ENCODE data around the gene RSPRY1.
"Not testable (repeated sequence)": the region's sequence is repeated elsewhere in the genome, so short reads cannot be mapped to it uniquely, and the experiment has no call there.

RSPRY1 gene

DNA sequence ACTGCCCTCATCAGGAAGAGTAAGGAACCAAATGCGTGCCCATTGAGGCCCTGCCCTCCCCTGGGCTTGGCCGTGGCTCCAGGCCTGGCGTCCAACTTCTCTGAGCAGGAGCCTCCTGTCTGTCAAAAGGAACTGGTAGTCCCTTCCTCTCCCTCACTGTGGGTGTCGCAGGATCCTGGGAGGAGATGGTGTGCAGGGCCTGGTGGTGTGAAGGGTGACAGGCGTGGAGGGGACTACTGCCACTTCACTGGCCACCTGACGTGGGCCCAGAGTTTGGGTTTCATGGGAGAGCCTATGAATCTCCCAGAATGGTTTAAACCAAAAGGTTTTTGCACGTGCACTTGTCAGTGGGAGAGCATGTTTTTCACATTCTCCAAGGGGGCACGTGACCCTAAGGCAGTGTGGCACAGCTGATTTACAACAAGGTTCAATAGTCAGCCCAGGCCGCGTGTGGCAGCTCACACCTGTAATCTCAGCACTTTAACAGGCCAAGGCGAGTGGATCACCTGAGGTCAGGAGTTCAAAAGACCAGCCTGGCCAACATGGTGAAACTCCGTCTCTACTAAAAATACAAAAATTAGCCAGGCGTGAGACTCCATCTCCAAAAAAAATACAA lies 71.4 kb downstream of the RSPRY1 start:
- no peak for DNase-seq

DNA sequence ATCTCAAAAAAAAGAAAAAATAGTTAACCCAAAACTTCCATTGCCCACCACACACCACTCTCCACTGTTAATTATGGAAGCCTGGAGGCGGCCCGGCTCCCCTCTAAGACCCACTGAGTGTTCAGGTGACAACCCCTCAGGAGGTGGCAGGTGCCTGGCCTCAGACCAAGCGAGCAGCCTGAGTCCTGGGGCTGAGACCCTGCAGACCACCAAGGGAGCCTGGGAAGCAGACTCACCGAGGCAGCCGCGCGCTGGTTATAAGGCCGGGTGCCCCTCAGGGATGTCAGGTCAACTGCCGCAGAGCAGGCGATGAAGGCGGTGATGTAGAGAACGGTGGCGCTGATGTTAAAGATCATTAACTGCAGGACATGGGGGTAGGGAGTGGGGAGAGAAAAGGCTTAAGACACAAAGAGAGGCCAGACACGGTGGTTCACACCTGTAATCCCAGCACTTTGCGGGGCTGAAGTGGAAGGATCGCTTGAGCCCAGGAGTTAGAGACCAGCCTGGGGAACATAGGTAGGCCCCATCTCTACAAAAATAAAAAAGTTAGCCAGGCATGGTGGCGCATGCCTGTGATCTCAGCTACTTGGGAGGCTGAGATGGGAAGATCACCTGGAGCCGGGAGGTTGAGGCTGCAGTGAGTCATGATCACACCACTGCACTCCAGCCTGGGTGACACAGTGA lies 72.2 kb downstream of the RSPRY1 start:
- DNase-seq: no peak

DNA sequence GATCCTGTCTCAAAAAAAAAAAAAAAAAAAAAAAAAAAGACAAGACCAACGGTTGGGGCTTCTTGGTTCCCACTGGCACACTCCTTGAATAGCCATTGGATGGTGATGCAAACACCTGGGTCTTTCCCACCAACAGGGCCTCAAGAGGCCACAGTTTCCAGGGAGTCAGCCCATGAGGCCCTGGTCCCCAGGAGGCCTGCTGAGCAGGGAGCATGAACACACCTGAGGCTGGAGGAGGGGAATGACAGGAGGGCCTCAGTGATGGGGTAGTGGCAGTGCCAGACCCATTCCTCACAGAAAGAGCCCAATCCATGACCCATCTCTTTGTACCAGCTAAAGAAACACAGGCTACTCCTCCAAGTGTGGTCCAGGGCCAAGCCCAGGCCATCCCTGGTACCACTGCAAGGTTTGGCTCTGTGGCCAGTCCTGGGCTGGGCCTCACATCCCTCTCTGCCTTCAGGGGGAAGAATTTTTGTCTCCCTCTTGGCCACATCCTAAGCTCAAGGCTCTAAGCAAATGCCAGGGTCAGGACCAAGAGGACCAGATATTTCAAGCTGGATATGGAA lies 72.9 kb downstream of the RSPRY1 start:
- DNase-seq: no peak

DNA sequence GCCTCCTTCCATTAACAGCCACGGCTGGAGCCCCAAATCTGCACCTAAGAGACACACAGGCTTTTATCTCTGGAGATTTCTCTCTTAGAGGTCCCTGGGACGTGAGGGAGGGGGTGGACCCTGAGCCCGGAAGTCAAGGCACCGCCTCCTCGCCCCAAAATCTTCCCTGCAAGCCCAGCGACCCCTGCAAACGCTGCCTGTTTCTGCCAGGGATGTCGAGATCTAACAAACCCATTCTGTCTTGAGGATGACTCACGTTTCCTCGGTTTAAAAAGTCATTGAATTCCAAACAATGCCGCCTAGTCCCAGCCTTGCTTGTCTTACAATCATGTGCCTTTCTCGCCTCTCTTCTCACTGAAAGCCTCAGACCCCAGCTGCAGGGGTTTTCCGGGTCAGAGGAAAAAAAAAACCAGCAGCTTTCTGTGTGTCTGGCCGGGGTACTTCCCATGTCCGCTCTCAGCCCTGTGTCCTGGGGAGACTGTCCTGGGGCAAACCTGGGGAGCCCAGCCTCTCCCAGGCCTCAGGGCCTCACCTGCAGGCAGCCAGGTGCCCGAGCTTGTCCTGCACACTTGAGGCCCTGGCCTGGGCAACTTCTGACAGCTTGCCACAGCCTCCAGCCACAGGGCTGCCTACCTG lies 74.3 kb downstream of the RSPRY1 start:
- peak; percentile 10 for DNase-seq

DNA sequence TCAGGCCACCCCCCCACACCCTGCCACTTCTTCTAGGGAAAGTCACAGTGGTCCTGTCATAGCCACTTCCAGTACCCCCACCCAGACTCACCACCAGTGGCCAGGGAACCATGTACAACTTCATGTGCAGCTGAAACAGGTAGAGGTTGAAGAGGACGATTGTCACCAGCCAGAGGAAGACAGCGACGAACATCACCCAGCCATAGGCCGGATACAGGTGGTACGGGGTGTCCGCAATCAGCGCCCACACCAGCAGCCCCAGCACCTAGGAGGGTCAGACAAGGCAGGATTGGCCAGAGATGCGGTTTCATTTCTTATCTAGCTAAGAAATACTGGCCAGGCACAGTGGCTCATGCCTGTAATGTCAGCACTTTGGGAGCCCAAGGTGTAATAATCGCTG lies 75.7 kb downstream of the RSPRY1 start:
- no peak for DNase-seq

DNA sequence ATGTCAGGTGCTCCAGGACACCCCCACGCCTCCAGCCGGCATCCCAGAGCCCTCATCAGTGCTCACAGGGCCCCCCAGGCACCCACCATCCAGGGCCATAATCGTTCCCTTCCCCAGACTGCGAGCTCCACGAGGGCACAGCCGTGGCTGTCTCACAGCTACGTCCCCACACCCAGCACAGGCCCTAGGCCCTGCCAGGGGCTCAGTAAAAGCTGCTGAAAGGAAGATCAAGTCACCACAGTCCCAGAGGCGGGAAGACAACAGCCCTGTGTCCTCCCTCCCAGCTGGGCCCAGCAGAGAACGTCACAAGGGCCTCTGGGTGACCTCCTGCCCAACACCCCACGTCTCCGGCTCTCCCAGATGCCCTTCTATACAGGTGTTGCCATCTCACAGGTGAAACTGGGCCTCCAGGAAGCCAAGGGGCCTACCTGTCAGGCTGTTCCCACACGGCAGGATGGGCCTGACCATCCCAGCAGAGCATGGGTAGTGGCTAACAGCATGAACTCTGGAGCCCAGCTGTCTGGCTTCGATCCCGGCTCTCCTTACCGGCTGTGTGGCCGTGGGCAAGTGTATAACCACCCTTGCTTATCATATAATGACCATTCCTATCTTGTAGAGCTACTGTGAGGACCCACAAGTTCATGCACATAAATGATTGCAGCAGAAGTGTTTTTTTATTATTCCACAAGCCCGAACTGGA lies 76.9 kb downstream of the RSPRY1 start:
- no peak for DNase-seq

DNA sequence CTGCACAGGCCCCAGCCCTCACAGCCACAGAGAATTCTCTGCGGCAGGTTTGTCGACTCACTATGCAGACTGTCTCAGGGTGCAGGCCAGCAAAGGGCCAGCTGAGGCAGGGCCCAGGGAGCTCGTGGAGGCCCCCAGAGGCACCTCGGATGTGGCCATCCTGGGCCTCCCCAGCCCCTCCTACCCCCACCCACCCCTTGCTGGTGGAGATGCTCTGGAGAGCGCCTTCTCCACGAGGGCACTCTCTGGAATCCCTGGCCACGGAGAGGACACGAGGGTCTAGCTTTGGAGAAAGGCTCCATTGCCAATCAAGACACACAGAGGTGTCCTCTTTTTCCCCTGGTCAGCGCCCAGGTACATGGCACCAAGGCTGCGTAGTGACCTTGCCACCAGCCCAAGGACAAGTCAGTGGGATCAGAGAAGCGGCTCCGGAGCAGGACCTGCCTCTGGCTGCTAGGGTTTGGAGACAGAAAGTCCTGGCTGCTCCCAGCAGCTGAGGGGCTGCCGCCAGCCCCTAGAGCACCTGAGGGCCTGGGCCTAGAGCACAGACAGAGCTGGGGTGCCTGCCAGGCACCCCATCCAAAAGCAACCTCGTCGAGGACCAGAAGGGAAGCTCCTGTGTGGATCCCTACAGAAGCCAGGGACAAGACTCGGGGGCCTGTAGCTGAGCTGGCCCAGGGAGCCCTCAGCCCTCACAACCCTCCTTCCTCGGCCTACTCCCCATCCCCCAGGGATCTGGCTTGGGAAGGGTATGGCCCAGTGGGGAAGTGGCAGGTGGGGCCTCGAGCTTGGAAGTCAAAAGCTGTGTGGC lies 77.6 kb downstream of the RSPRY1 start:
- no peak for DNase-seq

DNA sequence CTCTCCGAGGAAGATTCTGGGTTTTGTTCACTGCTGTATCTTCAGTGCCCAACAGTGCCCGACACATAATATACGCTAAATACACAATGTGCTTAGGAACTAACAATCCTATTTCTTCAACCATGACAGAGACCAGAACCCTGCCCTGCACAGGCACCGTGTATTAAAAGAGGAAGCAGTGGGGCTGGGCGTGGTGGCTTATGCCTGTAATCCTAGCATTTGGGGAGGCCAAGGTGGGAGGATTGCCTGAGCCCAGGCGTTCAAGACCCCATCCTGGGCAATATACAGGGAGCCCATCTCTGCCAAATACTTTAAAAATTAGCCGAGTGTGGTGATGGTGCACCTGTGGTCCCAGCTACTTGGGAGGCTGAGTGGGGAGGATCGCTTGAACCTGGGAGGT lies 78.3 kb downstream of the RSPRY1 start:
- no peak for DNase-seq

DNA sequence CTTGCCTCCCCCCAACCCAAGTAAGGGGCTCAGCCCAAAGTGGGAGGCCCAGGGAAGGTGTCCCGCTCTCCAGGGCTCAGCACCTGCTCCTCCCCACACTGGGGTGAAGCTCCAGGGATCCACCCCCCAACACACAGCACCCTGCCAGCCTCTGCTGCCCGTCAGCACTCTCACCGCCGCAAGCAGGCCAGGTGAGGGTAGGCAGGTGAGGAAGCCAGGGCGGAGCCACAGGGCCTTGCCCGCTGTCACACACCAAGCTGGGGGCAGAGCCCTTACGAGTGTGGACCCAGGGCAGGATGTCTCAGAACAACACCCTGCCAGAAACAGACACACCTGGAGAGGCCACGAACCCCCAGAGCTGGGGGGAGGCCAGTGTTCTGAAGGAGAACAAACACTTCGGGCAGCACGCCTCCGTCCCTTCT lies 78.8 kb downstream of the RSPRY1 start:
- DNase-seq: no peak

DNA sequence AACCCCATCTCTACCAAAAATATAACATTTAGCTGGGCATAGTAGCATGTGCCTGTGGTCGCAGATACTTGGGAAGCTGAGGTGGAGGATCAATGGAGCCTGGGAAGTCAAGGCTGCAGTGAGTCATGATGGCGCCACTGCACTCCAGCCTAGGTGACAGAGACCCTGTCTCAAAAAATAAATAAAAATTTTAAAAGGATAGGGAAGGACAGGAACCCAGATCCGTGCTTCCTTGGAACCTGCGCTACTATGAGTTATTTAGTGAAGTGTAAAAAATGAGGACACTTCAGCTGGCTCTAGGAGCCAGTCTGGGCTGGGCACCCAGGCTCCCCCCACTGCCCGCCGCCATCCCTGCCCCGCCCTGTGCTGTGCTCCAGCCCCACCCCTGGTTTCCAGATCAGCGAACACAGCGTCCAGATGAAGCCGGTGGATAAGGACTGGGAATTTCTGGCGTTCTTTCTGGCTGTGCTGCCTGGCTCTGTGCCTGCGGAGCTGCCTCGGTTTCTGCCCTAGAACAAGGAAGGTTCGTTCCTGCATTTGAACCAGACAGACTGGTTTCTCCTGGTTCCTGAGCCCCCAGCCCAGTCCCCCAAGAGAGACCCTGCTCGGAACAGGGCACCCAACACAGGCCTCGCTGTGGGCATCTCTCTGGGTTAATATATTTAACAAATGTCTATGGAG lies 79.9 kb downstream of the RSPRY1 start:
- no peak for DNase-seq

DNA sequence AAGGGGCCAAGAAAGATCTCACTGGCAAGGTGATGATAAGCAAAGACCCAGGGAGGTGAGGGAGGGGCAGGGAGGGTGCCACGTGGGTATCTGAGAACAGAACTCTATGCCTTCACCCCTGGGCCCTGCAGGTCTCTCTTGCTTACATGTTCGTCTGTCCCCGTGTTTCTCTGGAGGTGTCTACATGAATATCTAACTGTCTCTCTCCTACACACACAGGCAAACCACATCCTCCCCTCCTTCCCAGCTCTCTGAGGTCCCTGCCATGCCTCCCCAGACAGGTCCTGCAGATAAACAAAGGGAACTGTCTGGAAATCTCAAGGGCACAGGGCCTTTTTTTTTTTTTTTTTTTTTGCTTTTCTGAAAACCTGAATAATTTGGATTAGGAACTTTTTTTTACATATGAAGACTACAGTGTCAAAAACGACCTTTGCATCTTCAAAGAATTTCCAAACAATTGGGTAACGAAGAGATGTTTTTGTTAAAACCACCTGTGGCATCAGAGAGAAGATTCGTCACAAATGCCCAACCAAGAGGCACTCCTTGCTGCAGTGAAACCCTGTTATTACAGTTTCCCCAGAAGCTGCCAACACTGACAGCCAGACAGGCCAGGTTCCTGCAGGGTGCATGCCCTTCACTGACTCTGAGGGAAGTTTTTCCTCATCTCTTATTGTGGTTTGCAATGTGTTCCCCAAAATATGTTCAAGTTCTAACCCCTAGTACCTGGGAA lies 80.6 kb downstream of the RSPRY1 start:
- DNase-seq: peak; percentile 23

DNA sequence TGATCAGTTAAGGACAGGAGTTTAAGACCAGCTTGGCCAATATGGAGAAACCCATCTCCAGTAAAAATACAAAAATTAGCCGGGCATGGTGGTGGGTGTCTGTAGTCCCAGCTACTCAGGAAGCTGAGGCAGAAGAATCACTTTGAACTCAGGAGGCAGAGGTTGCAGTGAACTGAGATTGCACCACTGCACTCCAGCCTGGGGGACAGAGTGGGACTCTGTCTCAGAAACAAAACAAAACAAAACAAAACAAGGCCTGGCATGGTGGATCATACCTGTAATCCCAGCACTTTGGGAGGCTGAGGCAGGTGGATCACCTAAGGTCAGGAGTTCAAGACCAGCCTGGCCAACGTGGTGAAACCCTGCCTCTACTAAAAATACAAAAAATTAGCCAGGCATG lies 81.2 kb downstream of the RSPRY1 start:
- not testable (repeated sequence) for DNase-seq

DNA sequence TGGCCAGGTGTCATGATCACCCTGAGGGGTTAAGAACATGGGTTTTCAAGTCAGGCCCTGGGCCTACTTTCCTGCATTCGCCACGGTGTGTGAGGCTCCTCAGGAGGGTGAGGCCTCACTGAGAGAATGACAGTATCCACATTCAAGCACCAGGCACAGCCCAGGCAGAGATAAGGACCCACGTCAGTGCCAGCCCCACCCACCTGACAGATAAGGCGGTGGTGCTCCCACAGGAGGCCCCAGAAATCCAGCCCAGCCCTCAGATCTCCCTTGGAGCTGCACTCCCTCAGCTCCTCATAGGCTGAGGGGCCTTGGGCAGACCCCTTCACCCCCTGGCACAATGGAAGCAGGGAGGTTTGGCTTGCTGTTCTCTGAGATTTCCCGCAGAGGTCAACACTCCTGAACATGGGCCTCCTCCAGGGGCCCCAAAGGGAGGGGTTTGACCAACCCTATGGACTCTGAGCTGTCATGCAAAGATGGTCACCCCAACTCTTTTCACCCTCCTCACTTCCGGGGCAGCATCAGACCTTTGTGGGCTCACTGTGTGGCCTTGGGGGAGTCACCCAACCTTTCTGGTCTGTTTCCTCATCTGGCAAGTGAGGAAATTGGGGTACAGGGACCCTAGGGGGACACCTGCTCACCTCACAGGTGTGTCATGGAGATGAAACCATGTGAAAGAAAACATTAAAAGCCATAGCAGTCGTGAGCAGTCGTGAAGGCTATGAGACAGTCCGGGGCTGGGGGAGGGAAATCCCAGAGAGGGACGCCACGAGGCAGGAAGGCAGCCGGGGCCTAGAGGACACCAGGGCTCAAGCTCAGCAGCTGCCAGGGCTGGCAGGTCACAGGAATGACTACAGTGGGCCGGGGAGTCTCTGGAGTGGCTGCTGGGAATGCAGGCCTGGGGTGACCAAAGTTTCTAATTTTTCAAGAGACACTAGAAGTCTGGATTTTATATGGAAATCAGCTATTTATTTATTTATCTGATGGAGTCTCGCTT lies 83.0 kb downstream of the RSPRY1 start:
- DNase-seq: no peak

DNA sequence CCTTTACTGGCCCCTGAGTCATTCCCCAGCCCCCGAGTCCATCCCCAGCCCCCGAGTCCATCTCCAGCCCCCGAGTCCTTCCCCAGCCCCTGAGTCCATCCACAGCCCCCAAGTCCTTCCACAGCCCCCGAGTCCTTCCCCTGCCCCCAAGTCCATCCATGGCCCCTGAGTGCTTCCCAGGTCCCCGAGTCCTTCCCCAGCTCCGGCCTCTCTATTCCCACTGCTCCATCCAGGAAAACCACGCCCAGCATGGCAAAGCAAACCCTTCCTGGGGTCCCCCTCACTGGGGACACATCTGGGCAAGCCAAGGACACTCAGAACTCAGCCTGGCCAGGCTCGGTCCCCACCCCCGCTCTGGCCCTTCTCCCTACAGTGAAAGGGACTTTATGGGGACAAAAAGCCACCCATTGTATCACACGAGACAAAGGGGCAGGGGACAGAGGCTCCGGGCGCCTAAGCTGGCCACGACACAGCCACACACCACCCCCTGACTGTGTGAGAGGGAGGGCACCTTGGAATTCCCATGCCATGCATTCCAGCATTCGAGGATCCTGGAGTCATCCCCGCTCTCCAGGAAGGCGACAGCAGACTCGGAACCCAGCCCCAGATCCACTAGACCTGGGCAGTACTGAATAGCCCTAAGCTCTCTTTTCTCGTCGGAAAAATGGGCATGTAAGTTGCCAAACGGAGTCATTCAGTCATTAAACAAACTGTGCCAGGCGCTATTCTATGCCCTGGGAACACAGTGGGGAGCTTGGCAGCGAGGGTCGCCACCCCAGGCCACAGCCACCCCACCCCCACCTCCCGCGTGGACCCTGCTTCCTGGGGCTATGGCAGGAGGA lies 84.3 kb downstream of the RSPRY1 start:
- DNase-seq: no peak

DNA sequence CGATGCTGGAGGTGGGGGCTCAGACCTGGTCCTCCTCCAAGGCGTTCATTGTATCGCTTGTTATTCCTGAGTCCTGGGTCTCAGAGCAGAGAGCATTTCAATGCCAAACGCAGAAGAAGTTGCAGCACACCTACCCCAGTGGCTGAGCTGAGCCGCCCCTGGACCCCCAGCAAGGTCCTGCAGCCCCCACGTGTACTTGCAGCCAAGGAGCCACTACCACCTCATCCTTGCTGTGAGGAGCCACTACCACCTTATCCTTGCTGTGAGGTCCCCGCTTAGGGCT lies 84.9 kb downstream of the RSPRY1 start:
- DNase-seq: no peak

DNA sequence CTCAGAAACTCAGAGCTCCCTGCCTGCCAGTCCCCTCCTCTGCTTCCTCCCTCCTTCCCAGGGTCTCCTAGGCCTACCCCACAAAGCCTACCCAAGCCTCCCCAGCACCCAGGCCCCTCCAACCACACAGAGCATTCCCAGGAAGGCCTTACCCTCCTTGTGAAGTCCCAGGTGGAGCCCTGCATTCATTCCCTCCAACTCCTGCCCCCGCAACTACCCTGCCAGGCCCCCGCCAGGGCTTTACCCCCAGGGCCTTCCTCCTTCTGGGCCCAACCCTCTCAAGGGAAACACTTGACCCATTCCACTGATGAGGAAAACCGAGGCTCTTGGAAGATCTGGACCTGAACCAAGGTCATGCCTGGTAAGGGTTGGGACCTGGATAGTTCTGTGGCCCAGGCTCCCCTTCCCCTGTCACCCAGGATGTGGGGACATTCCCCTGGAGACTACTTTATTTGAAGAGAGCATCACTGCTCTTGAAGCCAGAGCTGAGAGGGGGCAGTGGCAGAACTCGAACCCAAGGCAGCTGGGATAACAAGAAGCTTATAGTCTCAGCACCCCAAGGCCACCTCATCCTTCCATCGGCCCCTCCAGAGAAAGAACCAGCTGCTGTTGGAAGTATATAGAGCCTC lies 85.9 kb downstream of the RSPRY1 start:
- no peak for DNase-seq

DNA sequence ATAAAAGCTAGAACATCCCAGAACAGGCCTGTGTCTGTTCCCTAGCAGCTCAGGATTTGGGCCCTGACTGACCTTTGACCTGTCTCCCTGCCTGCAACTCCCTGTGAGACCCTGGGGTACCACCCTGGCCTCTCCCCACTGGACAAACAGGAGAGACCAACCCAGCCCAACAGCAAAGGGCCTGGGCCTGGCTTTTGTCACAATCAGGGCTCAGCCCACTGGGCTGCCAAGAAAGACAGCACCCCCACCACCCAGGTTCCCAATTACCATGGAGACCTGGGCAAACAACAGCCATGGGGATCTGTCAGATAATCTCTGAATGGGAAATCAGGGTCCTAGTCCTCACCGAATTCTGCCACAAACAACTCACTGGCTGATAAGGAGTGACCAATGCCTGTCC lies 87.2 kb downstream of the RSPRY1 start:
- DNase-seq: no peak

DNA sequence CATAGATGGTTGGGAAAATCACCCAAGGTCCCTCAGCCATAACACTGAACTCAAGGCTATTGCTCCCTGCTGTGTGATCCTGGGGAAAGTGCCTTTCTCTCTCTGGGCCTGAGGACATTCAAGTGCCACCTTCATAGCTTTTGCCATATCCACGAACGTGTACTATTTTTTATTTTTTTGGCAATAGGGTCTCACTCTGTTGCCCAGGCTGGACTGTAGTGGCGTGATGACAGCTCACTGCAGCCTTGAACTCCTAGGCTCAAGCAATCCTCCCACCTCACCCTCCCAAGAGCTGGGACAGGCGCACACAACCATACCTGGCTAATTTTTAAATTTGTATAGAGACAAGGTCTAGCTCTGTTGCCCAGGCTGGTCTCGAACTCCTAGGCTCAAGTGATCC lies 87.7 kb downstream of the RSPRY1 start:
- no peak for DNase-seq

DNA sequence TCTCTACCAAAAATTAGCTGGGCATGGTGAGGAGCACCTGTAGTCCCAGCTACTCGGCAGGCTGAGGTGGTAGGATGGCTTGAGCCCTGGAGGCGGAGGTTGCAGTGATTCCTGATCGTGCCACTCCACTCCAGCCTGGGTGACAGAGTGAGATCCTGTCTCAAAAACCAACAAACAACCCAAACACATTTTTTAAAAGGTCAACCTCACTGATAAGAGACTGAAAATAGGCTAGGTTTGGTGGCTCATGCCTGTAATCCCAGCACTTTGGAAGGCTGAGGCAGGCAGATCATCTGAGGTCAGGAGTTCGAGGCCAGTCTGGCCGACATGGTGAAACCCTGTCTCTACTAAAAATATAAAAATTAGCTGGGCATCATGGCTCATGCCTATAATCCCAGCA lies 89.8 kb downstream of the RSPRY1 start:
- DNase-seq: not testable (repeated sequence)
